Sigmoid colon (tissue), 7 donors: Measurements from ENCODE around the gene IFNLR1. TPM values are rescaled to one million over a fixed set of nuclear protein-coding genes. Genes with fewer than 3 reads are reported as not detected.

Experiments
- DNase-seq: peaks from one replicate; pipeline ENCODE4 v3.0.0-alpha.2; 2019
- H3K27ac ChIP-seq, 4 donors: fragments of 200-600 bp; sonication (generic); one replicate each; pipeline ENCODE4 v1.5.1; 2016 to 2019; ENCODE audit warnings: mild to moderate bottlenecking in 1 of 4
- H3K27me3 ChIP-seq, 3 donors: fragments of 200-600 bp; sonication (generic); one replicate each; pipeline ENCODE4 v1.5.1; 2019; ENCODE audit warnings: mild to moderate bottlenecking in 1 of 3
- H3K36me3 ChIP-seq, 4 donors: fragments of 200-600 bp; sonication (generic); one replicate each; pipeline ENCODE4 v1.5.1; 2016 to 2019
- H3K4me1 ChIP-seq, 4 donors: fragments of 200-600 bp; sonication (generic); one replicate each; pipeline ENCODE4 v1.5.1; 2017 to 2019
- H3K4me3 ChIP-seq, 4 donors: fragments of 200-600 bp; sonication (generic); one replicate each; pipeline ENCODE4 v1.5.1; 2017 to 2019; ENCODE audit warnings: mild to moderate bottlenecking in 2 of 4, moderate library complexity in 1 of 4
- H3K9me3 ChIP-seq, 4 donors: fragments of 200-600 bp in 3 of 4; sonication (generic) in 3 of 4; one replicate each; pipeline versions ENCODE4 v1.5.1 to v1.6.1; 2013 to 2019
- EP300 ChIP-seq, 4 donors: sonication (generic); formaldehyde crosslinking; IDR thresholded peaks; one replicate each; pipeline ENCODE4 v1.6.1; 2017; ENCODE audit warnings: antibody characterized with exemption in 4 of 4
- POLR2A ChIP-seq, 2 donors: fragments of 450-650 bp; IDR thresholded peaks; one replicate each; pipeline ENCODE4 v1.6.1; 2016; ENCODE audit warnings: antibody characterized with exemption in 2 of 2, mild to moderate bottlenecking in 2 of 2, moderate library complexity in 2 of 2
- POLR2AphosphoS5 ChIP-seq, 4 donors: sonication (generic); formaldehyde crosslinking; IDR thresholded peaks; one replicate each; pipeline ENCODE4 v1.6.1; 2017; ENCODE audit warnings: antibody characterized with exemption in 4 of 4
- WGBS, 2 donors: extraction: QIAGEN DNeasy Blood & Tissue Kit; methylation state at CpG; one replicate each; pipeline ENCODE4 v1.1.7; 2013; 5-methylcytosine and 5-hydroxymethylcytosine counted together
- intact Hi-C: fragments of 100-400 bp; cut with DNase I; formaldehyde crosslinking; loops from one replicate; pipeline ENCODE4 v1.15.1; 2023
- polyA plus RNA-seq, 3 donors: library from polyadenylated mRNA; stranded (reverse); fragments of 200-250 nt; gene quantifications; one replicate each; pipeline ENCODE4 v1.2.3, GENCODE V29; 2013
- total RNA-seq, 4 donors: library from RNA; depleted of rRNA; stranded (reverse); fragments of >200 nt; gene quantifications; one replicate each; pipeline ENCODE4 v1.1.0, GENCODE V29; 2016
- TF ChIP-seq, protein P1 (sequence below), 4 experiments: fragments of 450-650 bp in 3 of 4; fragments of 200-600 bp in 1 of 4; IDR thresholded peaks; one replicate each; pipeline ENCODE4 v1.5.1; 2016 to 2019; ENCODE audit warnings: antibody characterized with exemption in 4 of 4, mild to moderate bottlenecking in 3 of 4, moderate library complexity in 2 of 4
- donor health status: healthy with polysubstance abuse.
- donor health status: Bipolar disorder and iron deficiency.
- donor health status: healthy.

Gene IFNLR1
- total and polyA plus RNA-seq, 7 donors: 0.28 to 8.7 (median 4.2) TPM; not detected in 2

DNA sequence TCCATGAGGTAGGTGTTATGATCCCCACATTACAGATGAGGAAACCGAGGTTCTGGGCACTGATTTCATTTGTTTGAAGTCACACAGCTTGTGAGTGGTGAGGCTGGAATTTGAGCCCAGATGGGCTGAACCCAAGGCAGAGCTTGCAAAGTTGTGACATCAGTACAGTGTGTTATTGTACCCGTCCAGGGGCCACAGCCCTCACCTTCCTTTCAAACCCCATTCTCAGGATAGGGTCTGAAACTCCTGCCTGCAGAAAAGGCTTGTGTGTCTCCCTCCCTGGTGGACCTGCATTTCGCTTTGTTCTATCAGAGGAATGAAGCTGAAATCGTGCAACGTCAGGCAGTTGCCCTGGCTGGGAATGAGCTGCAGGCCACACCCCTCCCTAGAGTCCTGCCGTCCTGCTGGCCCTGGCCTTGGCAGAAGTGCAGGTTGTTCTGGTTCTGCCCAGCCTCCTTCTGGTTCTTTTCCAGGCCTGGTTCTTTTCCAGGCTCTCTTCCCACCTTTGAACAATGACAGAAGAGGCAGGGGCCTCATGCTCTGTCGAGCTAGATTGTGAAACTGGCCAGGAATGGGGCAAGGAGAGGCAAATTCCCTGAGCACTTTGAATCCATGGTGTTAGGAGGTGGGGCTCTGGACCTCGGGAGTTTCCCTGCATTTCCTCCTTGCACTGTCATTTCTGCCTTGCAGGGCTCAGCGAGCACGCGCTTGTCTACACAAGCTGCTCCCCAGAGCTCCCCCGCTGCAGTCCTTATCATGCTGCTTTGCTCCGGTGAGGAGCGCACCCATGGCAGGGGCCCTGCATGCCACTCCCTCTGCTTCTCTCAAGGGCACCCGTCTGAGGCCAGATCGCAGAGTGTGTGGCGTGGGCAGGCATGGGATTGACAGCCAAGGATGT is 67.0 kb downstream of the IFNLR1 start:
- Histone ChIP-seq H3K27ac (no peak overlapping the region), H3K36me3 (no peaks in the 10 kb centered on the region), H3K27me3 (peaks cover 0 to 13% (median 0%) of the 10 kb centered on the region in 3 donors), H3K4me1 (peaks cover 0 to 13% (median 10%) of the 10 kb centered on the region in 4 donors), H3K9me3 (no peaks in the 10 kb centered on the region), H3K4me3 (no peak overlapping the region)
- no peak for DNase-seq
- intact Hi-C loops: loop anchor here (10.0 kb wide), 1 partner anchor 345 kb away; the partner anchor contains the start of gene PITHD1
- 12 to 56% methylated on average over 17 of the region's 17 CpGs for WGBS, 2 donors
- TF ChIP-seq EP300 (IDR thresholded peaks at IDR 0.05): no peak
- no peak for TF ChIP-seq POLR2A (IDR thresholded peaks at IDR 0.05)
- no peak for TF ChIP-seq POLR2AphosphoS5 (IDR thresholded peaks at IDR 0.05)
- TF ChIP-seq, protein P1, sequence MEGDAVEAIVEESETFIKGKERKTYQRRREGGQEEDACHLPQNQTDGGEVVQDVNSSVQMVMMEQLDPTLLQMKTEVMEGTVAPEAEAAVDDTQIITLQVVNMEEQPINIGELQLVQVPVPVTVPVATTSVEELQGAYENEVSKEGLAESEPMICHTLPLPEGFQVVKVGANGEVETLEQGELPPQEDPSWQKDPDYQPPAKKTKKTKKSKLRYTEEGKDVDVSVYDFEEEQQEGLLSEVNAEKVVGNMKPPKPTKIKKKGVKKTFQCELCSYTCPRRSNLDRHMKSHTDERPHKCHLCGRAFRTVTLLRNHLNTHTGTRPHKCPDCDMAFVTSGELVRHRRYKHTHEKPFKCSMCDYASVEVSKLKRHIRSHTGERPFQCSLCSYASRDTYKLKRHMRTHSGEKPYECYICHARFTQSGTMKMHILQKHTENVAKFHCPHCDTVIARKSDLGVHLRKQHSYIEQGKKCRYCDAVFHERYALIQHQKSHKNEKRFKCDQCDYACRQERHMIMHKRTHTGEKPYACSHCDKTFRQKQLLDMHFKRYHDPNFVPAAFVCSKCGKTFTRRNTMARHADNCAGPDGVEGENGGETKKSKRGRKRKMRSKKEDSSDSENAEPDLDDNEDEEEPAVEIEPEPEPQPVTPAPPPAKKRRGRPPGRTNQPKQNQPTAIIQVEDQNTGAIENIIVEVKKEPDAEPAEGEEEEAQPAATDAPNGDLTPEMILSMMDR (IDR thresholded peaks at IDR 0.05): no peak

DNA sequence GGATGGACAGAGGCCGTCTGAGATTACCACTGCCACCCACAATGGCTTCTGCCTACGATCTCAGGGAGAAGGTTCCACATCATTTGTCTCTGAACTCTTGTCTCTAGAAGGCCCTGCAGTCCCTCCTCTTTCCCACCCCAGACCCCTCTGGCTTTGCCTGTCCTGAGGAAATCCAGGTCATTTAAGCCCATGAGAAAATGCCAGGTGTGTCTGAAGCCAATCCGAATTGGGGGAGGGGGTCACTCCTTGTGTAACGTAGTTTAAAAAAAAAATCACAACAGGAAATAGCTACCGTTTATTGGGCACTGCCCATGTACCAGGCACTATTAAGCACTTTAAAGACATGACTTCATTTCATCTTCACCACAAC is 67.6 kb downstream of the IFNLR1 start:
- TF ChIP-seq, protein P1 (IDR thresholded peaks at IDR 0.05): no peak
- TF ChIP-seq POLR2A (IDR thresholded peaks at IDR 0.05) (no peak), POLR2AphosphoS5 (IDR thresholded peaks at IDR 0.05) (no peak), EP300 (IDR thresholded peaks at IDR 0.05) (no peak)
- H3K27ac ChIP-seq: no peak overlapping the region
- intact Hi-C loops: loop anchor here (10.0 kb wide), 1 partner anchor 345 kb away; the partner anchor contains the start of gene PITHD1
- H3K4me3 ChIP-seq: no peak overlapping the region
- H3K4me1 ChIP-seq: peaks cover 0 to 13% (median 10%) of the 10 kb centered on the region in 4 donors
- H3K27me3 ChIP-seq: peaks cover 0 to 13% (median 0%) of the 10 kb centered on the region in 3 donors
- H3K36me3 ChIP-seq: no peaks in the 10 kb centered on the region
- 31 to 62% methylated on average over 5 of the region's 5 CpGs for whole genome bisulfite sequencing, 2 donors
- H3K9me3 ChIP-seq: no peaks in the 10 kb centered on the region
- DNase-seq: no peak

DNA sequence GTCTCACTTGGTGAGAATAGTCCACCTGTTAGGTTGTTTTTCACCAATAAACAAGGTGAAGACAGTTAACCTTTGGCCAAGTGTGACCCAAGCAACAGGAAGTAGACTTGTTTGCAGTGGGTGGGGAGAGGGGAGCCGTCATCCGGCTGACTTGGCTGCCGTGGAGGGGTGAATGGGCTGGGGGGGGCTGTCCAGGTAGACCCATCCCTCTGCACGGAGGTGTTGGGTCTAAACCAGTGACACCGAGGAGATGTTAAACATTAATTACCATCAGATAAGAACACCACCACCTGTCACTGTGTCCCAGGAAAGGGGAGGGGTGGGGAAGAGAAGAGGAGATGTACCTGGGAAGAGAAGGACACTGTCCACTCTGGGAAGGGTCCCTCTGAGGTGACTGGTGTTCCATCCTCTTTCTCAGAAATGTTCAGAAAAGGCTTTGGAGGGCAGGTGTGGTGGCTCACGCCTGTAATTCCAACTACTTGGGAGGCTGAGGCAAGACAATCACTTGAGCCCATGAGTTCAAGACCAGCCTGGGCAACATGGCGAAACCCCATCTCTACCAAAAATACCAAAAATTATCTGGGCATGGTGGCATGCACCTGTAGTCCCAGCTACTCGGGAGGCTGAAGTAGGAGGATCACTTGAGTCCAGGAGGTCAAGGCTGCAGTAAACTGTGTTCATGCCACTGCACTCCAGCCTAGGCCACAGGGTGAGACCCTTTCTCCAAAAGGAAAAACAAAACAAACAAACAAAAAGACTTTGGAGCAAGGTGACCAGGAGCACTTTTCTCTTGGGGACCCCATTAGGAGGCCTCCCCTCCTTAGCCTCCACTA is 68.5 kb downstream of the IFNLR1 start:
- 31 to 66% methylated on average over 8 of the region's 8 CpGs for WGBS, 2 donors
- Histone ChIP-seq H3K9me3 (no peaks in the 10 kb centered on the region), H3K27me3 (peaks cover 0 to 13% (median 0%) of the 10 kb centered on the region in 3 donors), H3K4me3 (no peak overlapping the region), H3K4me1 (peaks cover 0 to 13% (median 10%) of the 10 kb centered on the region in 4 donors), H3K36me3 (no peaks in the 10 kb centered on the region), H3K27ac (no peak overlapping the region)
- DNase-seq: no peak
- no peak for TF ChIP-seq POLR2A (IDR thresholded peaks at IDR 0.05)
- no peak for TF ChIP-seq EP300 (IDR thresholded peaks at IDR 0.05)
- TF ChIP-seq POLR2AphosphoS5 (IDR thresholded peaks at IDR 0.05): no peak
- TF ChIP-seq, protein P1 (IDR thresholded peaks at IDR 0.05): no peak
- intact Hi-C loops: loop anchor here (10.0 kb wide), 1 partner anchor 344 kb away; the partner anchor contains the start of gene PITHD1

DNA sequence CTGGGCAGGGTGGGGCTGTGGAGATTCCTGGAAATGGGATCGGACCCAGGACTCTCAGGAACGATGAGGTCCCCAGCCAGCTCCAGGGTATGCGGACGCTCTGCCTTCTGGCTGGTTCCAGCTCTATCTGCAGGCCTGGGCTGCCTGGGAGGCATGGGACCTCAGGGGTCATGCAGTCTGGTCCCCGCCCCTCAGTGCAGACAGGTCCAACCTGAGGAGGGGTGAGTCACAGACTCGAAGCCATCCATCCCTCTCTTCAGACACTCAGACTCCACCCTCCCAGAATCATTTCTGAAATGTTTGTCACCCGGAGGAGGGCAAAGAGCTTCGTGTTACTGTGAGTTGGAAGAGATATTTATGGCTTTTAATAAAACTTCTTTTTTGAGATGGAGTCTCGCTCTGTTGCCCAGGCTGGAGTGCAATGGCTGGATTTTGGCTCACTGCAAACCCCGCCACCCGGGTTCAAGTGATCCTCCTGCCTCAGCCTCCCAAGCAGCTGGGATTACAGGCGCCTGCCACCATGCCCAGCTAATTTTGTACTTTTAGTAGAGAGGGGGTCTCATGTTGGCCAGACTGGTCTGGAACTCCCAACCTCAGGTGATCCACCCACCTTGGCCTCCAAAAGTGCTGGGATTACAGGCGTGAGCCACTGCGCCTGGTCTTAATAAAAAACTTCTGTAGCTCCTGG is 69.2 kb downstream of the IFNLR1 start:
- Histone ChIP-seq H3K27me3 (peaks cover 0 to 13% (median 0%) of the 10 kb centered on the region in 3 donors), H3K9me3 (no peaks in the 10 kb centered on the region), H3K36me3 (no peaks in the 10 kb centered on the region), H3K27ac (no peak overlapping the region), H3K4me3 (no peak overlapping the region), H3K4me1 (peaks cover 0 to 13% (median 10%) of the 10 kb centered on the region in 4 donors)
- TF ChIP-seq, protein P1 (IDR thresholded peaks at IDR 0.05): no peak
- TF ChIP-seq POLR2A (IDR thresholded peaks at IDR 0.05) (no peak), EP300 (IDR thresholded peaks at IDR 0.05) (no peak), POLR2AphosphoS5 (IDR thresholded peaks at IDR 0.05) (no peak)
- no peak for DNase-seq
- intact Hi-C loops: loop anchor here (10.0 kb wide), 1 partner anchor 343 kb away; the partner anchor contains the start of gene PITHD1
- 56 to 80% methylated on average over 14 of the region's 14 CpGs for WGBS, 2 donors
